HCEC 1CT (cell line): ENCODE data around the gene PKIG.
"Not testable (repeated sequence)": the region's sequence is repeated elsewhere in the genome, so short reads cannot be mapped to it uniquely, and the experiment has no call there.

Experiments
- DNase-seq: peaks from one replicate; pipeline ENCODE4 v3.0.0-alpha.2; 2017

PKIG gene

DNA sequence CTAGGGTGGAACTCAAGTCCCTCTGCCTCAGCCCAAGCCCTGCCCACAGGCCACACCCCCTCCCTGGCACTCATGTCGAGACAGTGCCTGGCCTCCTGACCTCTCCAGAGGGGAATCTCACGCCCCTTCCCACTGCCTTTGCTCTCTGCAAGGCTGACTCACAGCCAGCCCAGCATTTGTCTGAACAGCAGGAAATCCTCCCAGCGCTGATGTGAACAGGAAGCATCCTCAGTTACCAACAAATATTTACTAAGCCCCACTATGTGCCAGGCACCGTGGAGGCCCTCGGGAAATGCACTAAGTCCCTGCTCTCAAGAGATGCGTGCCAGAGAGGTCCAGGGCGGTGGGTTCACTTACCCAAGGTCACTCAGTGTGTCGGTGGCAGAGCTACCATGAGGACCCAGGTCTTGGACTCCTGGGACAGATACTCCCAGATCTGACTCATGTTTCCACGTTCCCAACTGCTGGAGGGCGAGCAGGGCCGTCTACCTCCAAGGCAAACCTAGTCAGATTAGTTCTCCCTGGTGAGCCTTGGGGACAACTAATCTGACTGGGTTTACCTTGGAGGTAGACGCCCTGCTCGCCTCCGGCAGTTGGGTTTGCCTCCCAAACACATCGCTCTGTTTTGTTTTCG, 61.3 kb downstream of the PKIG start:
- peak; percentile 70 for DNase-seq

DNA sequence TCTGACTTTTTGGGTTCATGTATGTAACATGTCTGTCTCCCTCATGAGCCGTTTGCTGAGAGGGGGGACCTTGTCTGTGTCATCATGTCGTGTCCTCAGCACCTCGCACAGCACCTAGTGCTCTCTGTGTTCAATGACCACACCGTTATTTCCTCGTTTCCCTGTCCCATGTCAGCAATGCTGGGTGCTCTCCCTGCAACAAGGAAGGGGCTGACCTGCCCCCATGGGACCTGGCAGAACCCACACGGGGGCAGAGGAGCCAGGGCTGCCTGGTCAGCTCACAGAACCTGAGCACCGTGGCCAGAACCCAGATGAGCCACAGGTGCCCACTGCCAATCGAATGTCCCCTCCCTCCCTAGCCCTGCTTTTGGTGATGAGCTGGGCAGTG, 61.8 kb downstream of the PKIG start:
- DNase-seq = no peak

DNA sequence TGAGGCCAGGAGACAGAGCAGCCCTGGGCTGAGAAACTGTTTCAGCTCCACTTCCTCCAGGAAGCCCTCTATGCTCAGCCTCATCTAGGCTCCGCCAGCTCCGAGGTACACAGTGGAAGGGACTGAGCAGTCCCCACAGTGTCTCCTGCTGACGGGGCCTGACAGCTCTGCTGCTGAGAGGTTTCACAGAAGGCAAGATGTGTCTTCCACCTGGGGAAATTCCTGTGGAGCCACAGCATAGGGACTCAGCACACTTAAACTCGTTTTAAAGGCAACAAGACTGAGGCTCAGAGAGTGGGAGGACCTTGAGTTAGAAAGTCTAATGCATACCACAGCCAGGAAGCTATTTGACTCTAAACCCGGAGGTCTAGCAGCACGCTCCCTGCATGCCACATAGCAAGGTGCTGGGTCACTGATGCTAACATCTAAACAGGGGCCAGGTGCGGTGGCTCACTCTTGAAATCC, 62.3 kb downstream of the PKIG start:
- no peak for DNase-seq

DNA sequence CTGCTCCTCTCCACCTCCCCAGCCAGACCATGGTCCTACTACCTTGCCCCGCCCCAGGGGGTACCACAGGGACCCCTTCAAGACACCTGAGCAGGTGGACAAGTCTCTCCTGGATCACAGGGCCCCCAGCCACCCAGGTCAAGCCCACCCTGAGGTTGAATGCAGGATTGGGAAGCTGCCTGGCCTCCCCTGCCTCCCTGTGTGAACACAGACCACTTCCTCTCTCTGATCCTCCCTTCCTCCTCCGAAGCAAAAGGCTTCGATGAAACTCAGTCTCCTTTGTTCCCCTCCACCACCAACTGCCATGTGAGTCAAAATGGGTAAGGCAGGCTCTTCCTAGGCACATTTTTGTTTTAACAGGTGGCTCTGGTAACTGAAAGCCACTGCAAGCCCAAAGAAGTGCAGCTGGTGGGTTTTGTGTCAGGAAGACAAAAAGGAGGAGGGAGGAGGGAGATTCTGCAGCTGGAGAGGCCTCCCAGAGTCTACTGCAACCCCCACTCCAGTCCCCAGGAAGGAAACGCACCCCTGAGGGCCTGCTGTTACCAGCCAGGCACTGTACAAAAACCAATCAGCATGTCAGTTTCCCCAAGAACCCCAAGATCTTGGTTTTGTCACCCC, 63.8 kb downstream of the PKIG start:
- DNase-seq = peak; percentile 3

DNA sequence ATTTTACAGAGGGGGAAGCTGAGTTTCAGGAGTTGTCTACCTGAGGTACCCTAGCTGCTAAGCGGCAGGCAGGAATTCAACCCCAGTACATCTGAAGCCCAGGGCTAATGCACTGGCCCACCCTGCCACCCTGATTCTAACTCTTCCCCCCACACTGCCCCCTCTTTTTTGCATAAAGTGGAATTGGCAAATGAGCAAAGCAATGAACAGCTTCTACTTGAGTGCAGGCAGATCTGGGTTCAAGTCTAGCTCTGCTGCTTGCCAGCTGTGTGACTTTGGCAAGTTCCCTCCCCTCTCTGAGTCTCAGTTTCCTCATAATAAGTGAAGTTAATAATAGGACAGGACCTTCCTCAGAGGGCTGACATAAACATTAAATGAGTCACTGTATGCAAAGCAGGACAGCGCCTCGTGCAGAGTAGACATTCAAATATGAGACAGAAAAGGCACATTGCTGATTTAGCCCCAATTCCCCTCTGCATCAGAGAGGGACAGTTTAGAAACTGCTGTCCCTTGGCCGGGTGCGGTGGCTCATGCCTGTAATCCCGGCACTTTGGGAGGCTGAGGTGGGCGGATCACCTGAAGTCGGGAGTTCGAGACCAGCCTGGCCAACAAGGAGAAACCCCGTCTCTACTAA, 64.4 kb downstream of the PKIG start:
- peak; percentile 66 for DNase-seq

DNA sequence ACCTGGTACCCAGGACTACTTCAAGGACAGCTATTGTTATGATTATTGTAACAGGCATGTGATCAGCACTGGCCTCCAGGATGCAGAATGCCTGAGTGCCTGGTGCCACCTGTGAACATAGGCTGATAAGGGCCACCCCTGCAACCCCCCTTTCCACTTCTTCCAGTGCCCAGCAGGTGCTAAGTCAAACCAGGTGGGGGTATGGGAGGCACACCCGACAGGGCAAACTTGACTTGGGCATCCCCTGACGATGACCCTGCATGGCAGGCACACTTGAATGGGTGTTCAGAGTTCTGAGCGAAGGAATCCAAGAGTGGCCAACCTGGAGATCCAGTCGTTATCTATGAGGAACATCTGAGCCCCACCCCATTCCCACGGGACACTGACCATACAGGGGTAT, 65.7 kb downstream of the PKIG start:
- no peak for DNase-seq

DNA sequence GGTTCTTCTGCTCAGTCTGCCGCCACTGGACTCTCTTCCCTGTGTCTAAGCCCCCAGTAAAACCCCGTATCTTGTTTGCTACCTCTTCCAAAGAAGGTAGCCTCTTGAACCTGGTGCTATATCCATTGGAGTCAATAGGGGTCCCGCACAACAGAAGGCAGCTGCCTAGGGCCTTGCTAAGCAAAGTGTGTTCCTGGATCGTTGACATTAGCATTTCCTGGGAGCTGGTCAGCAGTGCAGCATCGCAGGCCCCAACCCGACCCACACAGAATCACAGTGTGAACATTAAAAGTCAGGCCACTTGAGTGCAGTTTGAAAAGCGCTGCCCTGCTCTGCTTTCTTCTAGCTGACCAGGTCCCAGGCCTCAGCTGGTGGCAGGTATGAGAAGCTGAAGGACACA, 66.2 kb downstream of the PKIG start:
- DNase-seq = no peak

DNA sequence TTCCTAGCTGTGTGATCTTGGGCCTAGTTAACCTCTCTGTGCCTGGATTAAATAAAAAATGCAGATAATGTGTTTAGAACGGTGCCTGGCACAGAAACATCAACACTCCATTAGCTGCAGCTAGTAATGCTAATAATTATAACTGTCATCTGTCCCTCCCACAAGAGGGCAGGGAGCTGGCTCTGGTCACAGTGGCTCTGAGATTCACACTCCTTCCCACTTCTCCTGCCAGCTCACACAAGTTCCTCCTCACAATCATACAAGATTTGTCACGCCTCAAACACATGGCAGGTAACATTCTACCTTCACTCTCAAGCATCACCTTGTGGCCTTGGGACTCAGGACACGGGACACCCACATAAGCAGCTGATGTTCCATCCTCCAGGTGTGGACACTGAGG, 66.7 kb downstream of the PKIG start:
- DNase-seq = no peak

DNA sequence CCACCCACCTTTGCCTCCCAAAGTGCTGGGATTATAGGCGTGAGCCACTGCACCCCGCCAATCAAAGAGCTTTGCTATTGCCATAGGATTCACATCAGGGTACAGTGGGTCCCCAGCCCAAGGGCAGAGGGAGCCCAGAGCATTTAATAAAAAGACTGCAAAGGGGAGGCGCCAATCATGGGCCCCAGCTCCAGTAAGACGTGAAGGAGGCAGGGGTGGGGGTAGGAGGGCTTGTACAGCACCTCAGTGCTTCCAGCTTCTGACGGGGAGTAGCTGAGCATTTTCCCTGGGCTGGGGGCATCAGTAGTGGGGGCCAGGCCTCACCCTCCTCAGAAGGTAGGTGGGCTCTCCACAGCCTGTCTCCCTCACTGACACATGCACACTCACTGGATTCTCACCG, 67.6 kb downstream of the PKIG start:
- DNase-seq = no peak

DNA sequence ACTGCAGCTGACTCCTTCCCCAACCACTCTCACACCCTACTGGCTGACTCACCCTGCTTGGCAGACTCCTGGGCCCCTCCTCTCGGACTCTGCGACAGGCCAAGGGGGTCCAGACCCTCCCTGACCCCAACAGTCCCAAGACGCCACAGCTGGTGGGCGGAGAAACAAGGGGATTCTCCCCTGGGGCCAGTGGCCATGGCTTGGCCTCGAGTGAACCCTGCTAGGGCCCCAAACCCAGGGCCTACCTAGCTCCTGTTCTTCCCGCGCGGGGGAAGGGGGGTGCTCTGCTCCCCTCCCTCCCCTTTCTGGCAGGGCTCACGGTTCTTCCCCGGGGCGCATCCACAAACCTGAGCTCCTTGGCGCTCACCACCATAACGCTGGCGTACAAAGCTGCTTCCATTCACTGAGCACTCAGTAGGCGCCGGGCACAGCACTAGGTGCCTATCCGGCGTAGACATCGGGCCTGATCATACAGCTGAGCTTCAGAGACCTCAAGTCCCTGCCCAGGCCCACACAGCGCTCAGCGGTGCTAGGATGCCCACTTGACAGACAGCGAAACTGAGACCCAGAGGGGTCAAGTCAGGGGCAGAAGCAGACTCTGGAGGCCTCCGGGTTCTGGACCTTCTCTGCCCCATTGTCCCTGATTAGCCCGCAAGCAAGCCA, 68.5 kb downstream of the PKIG start:
- DNase-seq = no peak

DNA sequence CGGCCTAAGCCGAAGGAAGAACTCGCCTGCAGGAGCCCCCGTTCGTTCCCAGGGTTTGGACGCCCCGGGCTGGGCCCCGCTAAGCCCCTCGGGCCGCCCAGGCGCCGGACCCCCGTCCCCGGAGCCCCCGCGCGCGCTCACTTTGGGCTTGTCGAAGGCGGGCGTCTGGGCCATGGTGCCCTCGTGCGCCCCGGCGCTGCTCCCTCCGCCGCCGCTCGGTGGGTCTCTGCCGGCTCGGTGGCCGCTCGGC, 69.0 kb downstream of the PKIG start:
- no peak for DNase-seq

DNA sequence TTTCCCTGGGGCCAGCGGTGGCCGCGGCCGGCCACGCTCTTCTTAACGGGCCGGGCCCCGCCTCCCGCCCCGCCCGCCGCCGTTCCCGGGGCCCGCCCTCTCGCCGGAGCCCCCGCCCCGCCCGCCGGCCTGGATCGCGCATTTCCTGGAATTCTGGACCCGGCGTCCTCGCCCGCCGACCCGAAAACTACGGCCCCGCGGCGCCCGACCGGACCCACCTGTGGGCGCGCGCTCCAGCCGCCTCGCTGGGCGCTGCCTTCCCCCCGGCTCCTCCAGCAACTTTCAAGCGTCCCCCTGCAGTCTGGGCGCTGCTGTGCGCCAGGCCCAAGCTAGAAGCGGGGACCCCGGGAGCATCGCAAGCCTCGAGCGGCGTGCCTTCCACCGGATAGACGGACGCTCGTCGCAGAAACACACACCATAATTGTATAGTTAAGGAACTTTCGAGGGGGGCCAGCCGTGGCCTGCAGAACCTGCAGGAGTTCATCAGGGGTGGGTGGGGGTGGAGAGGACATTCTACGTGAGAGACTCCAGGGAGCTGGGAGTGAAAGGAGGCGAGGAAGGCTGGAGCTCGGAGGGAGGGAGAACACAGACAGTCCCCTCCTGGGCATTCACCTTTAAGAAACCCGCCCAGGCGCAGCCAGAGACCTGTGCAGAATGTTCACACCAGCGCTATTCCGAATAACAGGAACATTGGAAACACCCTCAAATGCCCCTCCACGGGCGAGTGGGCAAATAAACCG, 69.5 kb downstream of the PKIG start, which contains the start of gene ADA:
Gene ADA, minus strand, starts transcription at position 16 of the 740 bp plus-strand sequence. CDS start 92 bp downstream, outside the sequence.
- peak; percentile 45 for DNase-seq

DNA sequence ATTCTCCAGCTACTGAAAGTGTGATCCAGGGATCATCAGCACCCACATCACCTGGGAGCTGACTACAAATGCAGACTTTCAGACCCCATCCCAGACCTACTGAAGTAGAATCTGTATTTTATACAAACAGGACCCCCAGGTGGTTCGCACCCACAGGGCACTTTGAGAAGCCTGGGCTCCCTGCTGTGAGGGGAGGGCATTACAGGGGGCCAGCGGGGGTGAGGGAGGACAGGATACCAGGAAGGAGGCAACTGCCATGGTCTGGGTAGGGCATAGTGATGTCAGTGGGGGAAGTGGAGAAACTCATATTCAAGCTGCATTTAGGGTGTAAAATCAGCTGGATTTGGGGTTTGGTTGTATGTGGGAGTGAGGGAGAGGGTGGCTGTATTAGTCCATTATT, 71.2 kb downstream of the PKIG start:
- no peak for DNase-seq

DNA sequence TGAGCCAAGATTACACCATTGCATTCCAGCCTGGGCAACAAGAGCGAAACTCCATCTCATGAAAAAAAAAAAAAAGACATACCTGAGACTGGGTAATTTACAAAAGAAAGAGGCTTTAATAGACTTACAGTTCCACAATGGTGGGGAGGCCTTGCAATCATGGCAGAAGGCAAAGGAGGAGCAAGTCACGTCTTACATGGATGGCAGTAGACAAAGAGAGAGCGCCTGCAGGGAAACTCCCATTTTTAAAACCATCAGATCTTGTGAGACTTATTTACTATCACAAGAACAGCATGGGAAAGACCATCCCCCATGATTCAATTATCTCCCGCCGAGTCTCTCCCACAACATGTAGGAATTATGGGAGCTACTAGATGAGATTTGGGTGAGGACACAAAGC, 71.8 kb downstream of the PKIG start:
- DNase-seq = not testable (repeated sequence)

DNA sequence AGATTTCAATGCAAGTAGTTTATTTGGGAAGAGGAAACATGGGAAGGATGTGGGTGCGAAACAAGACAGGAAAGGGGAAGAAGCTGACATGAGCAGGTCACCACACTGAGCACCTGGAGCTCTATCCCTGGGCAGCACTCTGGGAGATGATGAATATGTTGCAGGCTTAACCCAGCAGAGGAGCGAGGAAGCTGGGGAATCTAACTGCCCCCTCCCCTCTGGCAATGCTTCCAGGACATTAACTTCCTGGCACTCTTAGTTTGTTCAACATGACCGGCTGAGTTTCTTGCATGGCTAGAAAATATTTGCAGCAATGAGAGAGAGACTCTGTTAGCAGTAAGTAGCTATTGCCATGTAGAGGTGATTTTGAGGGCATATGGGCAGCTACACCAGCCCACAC, 74.1 kb downstream of the PKIG start:
- DNase-seq = no peak

DNA sequence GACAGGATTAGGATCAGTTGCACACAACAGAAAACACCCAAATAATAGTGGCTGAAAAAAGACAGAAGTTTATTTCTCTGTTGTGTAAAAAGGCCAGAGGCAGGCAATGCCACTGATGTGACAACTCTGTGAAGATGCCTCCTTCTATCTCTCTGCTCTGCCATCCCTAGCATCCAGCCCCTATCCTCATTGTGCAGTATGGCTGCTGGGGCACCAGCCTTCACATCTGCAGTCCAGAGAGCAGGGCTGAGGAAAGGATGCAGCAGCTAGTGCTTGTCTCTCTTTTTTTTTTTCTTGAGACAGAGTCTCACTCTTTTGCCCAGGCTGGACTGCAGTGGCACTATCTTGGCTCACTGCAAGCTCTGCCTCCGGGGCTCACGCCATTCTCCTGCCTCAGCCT, 75.5 kb downstream of the PKIG start:
- no peak for DNase-seq

DNA sequence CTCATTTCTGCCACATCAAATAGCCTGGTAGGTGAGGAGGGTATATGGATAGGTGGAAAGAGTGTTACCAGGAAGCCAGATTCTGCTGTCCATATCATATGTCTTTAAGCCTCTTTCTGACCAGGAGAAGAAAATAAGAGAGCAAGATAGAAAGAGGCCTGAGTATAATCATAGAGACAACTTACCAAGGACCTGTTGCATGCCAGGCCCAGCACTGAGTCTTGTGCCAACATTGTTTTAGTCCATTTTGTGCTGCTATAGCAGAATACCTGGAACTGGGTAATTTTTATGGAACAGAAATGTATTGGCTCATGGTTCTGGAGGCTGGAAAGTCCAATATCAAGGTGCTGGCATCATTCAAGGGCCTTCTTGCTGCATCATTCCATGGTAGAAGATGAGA, 76.4 kb downstream of the PKIG start:
- DNase-seq = no peak

DNA sequence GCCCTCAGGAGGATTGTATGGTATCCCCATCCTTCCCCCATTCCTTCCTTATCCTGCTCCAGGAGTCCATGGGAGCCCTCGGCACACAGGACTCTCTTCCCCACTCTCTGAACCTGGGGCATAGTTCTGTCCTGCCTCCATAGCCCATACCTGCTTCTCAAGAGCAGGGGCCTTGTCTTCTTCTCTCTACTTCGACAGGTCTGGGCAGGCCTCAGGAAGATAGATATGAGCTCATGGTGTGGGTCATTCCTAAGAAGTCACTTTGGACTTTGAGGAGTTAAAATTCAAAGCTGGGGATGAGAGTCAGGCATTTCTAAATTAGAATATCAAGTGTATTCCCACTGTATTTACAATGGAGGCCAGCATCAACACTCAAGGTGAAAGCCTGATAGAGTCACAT, 77.6 kb downstream of the PKIG start:
- DNase-seq = no peak

DNA sequence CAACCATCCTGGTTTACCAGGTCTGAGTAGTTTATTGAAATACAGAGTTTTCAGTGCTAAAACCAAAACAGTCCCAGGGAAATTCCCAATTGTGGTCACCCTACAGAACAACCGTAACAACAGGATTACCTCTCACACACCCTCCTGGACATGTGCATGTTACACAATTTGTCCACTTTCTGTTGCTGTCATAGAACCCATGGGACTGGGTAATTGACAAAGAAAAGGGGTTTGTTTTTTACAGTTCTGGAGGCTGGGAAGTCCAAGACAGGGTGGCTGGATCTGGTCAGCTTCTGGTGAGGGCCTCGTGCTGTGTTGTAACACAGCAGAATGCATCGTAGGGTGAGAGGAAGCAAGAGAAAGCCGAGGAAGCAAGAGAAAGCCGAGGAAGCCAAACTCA, 78.2 kb downstream of the PKIG start:
- no peak for DNase-seq

DNA sequence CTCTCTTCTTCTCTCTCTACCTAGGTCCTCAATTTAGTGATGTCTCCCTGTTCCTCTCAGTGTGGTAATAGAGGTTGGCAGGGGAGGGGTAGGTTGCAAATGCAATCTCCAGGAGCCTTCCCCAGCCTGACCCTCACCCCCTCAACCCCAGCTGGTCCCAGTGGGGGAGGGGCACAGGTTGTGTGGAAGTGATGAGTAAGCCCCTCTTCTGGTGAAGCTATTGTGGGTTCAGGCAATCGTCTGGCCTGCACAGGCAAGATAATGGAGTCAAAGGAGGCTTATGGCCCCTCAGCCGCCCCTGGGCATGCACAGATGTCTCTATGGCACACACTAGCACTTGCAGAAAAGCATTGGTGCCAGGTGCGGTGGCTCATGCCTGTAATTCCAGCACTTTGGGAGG, 79.9 kb downstream of the PKIG start:
- DNase-seq = no peak

DNA sequence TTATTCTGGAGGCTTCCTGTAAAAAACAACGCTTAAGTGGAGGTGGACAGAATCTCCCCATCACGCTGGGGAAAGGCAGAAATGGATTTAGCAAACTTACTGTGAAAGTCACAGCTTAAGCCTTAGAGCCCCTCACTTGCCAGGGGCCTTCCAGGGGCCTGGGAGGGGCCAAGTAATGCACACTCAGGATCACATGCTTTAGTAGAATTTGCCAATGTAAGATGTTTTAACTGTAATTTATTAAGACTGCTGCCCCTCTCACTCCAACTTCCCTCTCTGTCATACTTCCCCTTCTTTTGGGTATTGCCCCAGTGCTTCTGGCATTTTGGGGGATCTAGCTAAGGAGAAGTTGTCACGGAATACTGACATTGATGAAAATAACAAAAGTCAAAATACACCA, 81.8 kb downstream of the PKIG start:
- no peak for DNase-seq

DNA sequence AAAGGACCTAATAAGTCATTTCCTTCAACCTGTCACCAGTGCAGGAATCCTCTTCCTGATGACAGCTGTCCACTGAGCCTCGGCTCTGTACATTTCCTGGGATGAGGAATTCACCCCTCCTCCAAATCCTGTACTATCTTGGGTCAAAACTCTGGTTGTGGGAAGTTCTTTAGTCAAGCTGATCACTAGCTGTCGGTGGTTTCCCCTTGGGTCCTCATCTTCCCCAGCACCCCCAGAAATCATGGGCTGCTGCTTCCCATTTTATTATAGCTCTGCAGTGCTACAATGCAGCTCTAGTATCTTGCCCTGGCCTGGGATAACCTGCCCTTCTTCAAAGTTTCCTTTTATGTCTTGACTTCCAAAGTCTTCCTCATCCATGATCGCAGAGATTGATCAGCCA, 83.7 kb downstream of the PKIG start:
- DNase-seq = no peak
